Islet of Langerhans (tissue), 1 donor: Measurements from ENCODE around the gene TP53I13.

Experiments
- FAIRE-seq: peaks from one replicate; lab custom pipeline; 2011; peaks lifted over from hg19 to GRCh38; lab: Jason Lieb, UNC

TP53I13 gene

DNA sequence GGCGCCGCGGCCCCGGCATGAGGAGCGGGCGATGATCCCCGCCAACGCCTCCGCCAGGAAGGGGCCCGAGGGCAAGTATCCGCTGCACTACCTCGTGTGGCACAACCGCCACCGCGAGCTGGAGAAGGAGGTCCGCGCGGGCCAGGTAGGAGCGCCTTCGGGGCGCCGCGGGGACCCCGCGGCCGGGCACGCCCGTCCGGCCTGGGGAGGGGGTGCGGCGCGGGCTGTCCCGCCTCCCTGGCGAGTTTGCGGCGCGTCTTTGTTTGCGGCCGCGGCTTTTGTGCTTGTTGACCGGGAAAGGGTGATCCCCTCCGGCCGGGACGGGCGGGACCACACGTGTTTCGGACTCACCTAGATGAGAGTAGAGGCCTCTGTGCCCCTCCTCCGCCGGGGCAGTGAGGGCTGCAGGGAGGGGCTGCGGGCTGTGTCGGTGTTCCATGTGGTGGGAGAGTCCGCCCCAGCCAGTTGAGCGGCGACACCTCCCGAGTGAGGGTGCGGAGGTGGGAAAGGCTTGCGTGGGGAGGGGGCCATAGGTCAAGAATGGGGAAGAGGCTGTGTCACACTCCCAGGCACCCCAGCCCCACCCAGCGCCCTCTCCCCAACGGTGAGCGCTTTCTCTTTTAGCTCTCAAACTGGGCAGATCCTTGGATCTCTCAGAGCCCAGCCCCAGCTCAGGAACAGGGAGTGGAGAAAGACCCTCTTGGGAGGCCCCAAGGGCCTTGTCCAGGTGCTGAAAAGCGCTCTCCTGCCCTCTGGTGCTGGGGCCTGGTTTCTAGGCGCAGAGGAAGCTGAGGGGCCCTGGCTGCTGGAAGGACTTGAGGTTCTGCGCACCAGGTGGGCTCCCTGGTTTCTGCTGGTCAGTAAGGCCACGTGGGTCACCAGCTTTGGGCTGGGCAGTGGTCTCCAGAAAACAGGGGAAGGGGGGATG lies 25.4 kb downstream of the TP53I13 start:
- FAIRE-seq: no peak

DNA sequence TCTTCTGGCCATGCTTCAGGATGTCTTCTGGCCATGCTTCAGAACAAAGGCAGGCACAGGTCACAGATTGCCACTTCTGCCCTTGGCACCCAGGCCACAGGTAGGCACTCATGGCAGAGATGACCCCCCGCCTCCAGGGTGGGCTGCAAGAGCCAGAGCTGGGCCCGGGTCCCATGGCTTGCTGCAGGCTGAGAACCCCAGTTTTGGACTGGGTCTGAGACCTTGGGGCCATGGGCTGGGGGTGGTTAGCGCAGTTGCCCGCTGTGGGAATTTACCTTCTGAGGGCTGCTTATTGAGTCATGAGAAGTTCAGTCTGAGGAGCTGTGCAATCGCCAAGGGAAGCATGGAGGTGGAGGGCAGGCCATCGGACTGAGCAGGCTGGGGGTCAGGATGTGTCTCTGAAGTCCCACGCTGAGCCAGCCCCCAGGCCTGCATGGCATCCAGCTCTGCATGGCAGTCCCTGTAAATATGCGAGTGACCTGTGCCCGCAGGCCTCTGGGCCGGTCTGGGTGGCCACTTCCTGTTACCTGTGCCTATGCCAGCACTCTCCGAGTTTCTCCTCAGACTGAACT lies 26.1 kb downstream of the TP53I13 start:
- FAIRE-seq: no peak

DNA sequence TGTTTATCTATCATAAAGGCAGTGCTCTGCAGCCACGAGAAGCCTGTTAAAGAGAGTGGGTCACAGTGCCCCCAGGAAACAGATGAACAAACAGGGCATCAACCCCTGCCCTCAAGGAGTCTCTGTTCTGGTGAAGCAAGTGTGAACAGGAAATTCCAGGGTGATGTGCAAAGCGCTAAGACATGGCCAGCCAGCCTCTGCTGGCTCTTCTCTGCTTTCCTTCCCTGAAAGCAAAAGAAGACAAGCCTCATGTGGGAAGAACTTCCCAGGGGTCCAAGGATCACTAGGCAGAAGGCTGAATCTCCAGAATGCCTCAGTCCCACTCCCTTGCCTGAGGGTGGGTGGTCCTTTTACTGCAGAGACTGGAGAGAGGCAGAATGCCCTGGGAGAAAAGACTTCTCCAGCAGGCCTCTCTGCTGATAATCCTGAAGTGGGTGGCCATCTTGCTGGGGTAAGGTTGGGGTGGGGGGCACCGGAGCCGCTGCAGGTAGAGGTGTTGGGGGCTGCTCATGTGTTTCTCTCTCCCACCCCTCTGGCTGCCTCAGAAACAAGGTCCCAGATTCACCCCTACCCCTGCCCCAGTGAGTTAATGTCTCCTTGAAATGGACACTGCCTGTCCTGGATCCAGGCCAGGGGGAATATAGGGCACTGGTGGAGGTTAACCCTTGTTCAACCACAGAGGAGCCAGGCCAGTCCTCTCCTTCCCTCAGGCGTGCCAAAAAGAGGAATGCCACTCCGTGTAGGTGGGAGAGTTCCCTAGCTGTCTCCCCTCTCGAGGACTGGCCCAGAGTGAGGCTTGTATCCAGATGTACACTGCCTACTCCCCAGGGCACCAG lies 26.8 kb downstream of the TP53I13 start:
- FAIRE-seq: no peak

DNA sequence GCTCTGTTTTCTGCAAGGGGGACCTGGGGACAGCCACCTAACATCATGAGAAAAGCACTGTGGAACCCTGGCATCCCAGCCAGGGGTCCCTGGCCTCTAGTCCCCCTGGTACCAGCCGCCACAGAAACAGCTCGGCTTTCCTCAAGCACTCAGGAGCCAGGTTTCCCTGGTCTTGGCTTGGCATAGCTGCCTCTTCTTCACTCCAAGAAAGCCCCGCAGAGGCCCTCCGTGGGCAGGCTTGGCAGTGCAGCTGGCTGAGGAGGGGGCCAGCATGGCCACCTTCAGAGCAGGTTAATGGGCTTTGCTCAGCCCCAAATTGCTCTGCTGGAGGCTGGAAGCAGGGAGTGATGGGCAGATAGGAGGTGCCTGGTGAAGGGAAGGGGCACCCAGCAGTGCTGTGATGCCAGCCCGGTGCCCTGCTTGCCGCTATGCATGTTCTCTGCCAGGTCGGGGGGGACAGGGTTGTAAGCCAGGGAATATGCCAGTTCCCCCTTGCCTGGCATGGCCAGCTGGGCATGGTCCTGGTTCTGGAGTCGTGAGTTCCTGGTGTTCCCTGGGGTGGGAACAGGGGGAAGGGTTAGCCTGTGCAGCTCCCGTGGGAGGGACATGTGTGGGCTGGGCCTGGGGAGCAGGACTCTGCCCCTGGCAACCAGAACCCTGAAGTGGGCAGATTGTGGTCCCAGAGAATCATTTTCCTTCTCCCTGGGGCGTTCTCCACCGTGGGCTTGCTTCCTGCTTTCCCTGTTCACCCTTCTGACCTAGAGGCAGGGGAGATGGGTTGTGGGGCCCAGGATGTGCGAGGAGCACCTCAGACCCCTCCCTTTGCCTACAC lies 27.7 kb downstream of the TP53I13 start:
- FAIRE-seq: no peak

DNA sequence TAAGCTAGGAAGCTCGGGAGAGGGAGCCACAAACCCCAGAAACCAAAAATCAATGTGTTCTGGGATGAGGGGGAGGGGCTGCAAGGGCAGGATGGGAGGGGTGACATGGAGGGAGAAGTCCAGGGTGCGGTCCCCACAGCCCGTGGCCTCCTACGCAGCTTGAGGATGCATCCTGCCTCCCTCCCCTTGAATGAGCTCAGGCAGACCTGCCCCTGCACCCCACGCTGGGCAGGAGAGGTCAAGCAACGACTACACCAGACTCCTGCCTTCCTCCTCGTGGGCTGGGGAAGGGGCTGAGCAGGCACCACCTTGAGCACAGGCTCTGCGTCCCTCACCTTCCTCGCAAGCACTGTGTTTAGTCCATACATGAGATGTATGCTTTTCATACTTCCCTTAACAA lies 28.3 kb downstream of the TP53I13 start:
- no peak for FAIRE-seq

DNA sequence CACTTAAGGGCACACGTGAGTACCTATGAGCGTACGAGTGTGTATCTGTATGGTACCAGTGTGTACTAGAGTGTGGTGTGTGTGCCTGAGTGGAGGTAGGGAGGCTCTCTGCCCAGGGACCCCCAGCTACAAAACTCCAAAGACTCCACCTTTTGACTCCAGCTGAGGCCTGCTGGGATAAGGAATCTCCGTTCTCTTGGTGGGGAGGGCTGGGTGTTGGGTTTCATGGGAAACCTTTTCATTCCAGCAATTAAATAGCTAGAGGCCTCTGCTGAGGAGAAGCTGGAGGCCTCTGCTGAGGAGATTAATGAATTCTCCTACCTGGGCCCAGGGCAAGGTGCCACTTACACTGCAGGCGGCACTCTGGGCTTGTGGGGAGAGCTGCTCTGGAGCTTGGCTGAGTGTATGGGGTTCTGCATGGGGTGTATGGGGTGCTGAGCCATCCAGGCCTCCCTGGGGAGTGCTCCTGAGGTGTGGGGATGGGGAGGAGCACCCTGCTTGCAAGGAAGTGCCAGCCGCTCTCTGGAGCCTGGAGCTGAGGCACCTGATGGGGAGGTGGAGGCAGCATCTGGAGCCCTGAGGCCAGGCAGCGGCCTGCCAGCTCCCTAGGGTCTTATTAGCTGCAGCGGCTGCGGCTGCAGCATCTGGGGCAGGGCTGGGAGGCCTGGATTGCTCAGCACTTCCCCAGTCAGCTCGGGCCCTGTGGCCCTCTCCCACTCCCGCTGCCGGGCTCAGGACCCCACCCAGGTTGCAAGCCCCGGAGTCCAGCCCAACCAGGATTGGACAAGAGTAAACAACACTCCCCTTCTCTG lies 29.1 kb downstream of the TP53I13 start:
- FAIRE-seq: no peak

DNA sequence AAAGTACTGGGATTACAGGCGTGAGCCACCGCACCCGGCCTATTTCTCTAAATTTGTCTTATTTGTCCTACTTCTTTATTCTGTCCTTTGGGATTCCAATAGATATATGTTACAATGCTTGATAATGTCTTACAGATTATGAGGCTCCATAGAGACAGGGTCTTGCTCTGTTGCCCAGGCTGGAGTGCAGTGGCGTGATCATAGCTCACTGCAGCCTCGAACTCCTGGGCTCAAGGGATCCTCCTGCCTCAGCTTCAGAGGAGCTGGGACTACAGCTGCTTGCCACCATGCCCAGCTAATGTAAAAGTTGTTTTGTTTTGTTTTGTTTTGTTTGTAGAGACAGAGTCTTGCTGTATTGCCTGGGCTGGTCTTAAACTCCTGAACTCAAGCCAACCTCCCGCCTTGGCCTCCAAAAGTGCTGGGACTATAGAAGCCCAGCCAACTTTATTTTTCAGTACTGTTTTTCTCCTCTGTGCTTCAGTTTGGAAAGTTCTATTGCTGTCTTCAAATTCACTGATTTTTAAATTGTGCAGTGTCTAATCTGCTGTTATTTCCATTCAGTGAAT lies 34.7 kb downstream of the TP53I13 start:
- no peak for FAIRE-seq

DNA sequence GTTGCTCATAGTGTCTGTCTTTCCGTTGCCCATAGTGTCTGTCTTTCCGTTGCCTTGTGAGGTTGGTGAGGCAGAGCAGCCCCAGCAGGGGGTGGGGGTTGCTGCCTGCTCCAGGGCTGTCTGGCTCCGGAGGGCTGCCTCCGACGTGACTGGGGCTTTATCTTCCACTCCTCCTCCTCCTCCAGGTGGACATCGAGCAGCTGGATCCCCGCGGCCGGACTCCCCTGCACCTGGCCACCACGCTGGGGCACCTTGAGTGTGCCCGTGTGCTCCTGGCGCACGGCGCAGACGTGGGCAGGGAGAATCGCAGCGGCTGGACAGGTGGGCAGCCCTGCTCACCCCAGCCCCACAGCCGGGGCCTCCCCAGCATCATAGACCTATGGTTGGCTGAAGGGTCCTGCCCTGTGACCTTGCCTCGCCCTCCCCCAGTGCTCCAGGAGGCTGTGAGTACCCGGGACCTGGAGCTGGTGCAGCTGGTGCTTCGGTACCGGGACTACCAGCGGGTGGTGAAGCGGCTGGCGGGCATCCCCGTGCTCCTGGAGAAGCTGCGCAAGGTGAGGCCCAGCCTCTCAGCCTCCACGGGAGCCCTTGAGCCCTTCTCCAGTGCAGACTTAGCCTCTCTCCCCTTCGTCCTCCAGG lies 39.2 kb downstream of the TP53I13 start:
- no peak for FAIRE-seq

DNA sequence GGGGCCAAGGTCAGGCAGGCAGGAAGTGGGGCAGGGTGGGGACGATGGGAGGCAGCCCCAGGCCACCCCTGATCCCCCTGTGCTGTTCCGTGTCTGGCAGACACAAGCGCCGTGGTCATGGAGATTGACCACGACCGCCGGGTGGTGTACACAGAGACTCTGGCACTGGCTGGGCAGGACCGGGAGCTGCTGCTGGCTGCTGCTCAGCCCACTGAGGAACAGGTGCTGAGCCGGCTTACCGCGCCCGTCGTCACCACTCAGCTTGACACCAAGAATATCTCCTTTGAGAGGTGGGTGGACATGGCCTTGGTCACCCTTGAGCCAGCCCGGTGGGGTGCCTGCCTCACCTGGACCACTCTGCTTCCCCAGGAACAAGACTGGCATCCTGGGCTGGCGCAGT lies 40.5 kb downstream of the TP53I13 start:
- no peak for FAIRE-seq

DNA sequence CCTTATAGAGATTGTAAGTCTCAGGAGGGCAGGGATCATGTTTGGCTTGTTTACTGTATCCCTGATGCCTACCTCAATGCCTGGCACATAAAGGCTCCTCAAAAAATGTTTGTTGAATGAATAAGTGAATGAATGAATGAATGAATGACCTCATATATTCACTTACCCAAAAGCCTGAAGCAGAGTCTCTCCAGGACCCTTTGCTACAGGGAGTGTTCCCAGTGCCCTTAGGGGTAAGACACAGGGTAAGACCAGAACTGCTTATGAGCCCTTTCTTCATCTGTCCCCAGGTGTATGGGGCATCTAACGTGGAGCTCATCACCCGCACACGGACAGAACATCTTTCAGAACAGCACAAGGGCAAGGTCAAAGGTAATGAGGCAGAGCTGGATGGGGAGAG lies 41.9 kb downstream of the TP53I13 start:
- FAIRE-seq: no peak

DNA sequence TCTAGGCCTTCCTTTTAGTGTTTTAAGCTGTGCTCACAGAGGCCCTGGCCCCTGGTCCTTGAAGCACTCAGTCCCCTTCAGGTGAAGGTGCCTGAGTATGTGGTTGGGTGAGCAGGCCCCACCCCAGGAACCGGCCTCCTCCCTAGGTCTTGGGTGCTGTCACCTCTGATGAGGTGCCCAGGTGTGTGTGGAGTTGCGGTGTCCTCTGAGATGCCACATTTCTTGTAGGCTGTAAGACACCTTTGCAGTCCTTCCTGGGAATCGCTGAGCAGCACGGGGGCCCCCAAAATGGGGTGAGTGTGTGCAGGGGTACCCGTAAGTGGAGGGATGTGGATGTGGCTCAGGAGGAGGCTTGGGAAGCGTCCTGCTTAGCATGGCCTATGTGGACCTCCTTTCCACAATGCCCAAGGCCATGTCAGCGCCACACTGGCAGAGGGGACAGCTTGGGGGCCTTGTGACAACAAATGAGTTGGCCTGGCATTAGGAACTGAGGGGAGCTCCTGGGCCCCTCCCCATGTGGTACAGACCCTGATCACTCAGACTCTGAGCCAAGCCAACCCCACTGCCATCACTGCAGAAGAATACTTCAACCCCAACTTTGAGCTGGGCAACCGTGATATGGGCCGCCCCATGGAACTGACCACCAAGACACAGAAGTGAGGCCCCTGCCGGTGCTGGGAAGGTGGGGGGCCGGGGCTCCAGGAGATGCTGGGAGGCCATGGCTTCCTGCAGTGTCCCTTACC lies 43.0 kb downstream of the TP53I13 start:
- no peak for FAIRE-seq

DNA sequence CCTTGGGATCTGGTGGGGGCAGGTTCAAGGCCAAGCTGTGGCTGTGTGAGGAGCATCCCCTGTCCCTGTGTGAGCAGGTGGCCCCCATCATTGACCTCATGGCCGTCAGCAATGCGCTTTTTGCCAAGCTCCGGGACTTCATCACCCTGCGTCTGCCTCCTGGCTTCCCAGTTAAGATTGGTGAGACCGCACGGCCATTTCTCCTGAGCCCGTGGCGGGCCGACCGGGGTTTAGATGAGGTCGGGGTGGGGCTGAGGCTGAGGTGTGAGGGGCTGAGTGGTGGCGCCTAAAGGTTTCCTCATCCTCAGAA lies 43.5 kb downstream of the TP53I13 start:
- FAIRE-seq: no peak

DNA sequence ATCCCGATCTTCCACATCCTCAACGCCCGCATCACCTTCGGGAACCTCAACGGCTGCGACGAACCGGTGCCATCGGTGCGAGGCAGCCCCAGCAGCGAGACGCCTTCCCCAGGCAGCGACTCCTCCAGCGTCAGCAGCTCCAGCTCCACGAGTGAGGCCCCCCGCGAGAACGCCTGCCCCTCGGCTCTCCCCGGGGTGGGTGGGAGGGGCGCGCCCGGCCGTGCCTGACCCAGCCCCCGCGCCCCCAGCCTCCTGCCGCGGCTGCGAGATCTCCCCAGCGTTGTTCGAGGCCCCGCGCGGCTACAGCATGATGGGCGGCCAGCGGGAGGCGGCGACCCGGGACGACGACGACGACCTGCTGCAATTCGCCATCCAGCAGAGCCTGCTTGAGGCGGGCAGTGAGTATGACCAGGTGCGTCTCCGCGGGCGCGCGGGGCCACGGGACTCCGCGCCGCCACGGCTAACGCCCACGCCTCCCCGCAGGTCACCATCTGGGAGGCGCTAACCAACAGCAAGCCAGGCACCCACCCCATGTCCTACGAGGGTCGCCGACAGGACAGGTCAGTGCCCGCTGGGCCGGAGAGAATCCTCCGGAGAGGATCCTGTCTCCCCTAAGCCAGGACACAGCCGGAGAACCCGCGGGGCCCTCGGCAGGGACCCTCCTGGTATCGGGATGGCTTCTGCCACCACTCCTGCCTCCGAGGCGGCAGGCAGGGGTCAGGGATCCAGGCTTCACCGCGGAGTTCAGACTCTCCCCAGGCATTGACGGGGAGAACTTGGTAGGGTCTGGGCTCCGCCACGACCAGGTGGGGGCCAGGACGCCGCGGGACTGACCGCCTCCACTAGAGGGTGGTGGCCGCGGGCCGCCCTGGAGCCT lies 44.1 kb downstream of the TP53I13 start:
- FAIRE-seq: no peak

DNA sequence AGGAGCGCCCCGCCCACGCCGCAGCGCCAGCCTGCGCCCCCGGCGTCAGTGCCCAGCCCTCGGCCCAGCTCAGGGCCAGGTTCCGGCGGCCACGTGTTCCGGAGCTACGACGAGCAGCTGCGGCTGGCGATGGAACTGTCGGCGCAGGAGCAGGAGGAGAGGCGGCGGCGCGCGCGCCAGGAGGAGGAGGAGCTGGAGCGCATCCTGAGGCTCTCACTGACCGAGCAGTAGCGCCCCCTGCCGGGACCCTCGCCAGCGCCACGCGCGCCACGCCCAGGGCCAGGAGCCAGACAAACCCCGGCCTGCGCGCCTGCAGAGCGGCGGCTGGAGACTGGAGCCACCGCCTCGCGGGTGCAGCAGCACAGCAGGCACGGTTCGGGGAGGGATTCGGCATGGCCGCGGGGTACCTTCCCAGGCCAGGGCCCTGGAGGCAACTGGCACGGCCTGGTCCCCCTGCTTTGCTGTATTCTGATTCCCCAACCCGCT lies 44.9 kb downstream of the TP53I13 start:
- FAIRE-seq: no peak

DNA sequence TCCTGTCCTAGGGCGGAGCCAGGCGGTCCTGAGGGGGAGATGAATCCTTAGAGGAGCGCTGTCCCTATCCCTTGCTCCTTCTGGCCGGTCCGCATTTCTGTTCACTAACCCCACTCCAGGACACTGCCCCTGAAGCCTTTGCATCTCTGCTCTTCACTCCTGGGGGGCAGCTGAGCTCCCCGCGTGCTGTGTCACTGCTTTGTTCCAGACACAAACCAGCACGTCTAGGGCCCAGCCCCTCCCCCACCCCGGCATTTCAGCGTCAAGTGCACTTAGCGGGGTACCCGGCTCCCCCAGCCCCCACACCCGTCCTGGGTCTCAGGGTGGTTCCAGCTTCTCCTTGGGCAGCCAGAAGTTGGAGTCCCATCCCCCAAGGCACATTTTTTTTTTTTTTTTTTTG lies 45.4 kb downstream of the TP53I13 start:
- FAIRE-seq: no peak

DNA sequence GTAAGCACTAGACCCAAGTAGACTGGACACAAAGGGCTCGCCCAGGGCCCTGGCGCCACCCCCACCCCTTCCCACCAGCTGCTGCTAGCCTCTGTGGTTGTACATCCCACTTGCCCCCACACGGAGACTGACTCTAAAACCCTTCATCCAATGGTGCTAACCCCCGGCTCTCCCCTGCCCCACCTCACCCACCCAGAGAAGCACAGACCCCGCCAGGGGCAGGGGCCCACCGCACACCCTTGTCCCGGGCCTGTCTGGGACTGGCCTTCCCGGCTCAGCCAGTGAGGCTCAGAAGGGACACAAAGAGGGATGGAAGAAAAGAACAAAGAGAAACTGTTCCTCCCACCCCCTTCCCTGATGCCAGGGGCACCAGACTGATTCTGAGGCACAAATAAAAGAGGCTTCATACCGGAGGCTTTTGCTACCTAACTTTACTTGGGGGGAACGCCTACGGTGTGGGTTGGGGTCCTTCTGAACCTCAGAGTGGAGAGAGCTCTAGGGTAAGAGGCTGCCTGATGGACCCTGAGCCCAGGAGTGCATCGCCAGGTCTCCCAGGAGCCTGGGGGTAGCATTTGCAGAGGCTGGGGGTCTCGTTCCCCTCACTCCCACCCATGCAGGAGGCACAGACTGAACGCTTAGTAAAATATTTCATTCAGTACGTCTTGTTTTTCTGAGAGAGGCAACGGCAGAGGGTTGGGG lies 46.0 kb downstream of the TP53I13 start:
- no peak for FAIRE-seq

DNA sequence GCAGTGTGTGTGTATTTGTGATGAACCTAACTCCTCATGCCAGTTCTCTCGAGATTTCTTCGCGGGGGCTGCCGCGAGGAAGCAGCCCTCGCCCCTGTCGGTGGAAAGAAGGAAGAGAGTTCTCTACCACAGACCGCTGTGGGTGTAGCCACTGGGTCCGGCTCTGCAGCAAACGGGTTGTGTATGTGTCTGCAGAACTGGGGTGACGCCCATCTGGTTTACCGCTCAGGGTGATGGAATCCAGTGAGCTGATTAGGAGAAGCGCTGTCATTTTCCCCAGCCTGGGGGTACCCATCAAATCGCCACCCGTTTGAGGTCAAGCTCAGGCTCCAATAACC lies 46.5 kb downstream of the TP53I13 start:
- no peak for FAIRE-seq
